Choroid plexus epithelial cell (primary cell): ENCODE measurements around the gene RING1.

Experiments used
- DNase-seq: peaks from one replicate; pipeline ENCODE4 v3.0.0-alpha.2; 2010; ENCODE audit warnings: low read depth
- H3K4me3 ChIP-seq: 2 replicates; pipeline ENCODE4 v1.5.1; 2011; ENCODE audit warnings: low read depth, mild to moderate bottlenecking, control low read depth, low read length, moderate library complexity
- TF ChIP-seq, protein P1 (sequence below): conservative IDR thresholded peaks from 2 replicates; pipeline ENCODE4 v1.5.1; 2011; ENCODE audit warnings: low read depth, mild to moderate bottlenecking, control low read depth, inconsistent platforms, low read length, moderate library complexity

Gene RING1

GRCh38 chr6:33249732-33250630 is 41.7 kb downstream of the RING1 start:
- DNase-seq, result peak; percentile 76
- TF ChIP-seq, protein P1, sequence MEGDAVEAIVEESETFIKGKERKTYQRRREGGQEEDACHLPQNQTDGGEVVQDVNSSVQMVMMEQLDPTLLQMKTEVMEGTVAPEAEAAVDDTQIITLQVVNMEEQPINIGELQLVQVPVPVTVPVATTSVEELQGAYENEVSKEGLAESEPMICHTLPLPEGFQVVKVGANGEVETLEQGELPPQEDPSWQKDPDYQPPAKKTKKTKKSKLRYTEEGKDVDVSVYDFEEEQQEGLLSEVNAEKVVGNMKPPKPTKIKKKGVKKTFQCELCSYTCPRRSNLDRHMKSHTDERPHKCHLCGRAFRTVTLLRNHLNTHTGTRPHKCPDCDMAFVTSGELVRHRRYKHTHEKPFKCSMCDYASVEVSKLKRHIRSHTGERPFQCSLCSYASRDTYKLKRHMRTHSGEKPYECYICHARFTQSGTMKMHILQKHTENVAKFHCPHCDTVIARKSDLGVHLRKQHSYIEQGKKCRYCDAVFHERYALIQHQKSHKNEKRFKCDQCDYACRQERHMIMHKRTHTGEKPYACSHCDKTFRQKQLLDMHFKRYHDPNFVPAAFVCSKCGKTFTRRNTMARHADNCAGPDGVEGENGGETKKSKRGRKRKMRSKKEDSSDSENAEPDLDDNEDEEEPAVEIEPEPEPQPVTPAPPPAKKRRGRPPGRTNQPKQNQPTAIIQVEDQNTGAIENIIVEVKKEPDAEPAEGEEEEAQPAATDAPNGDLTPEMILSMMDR, result no peak
- H3K4me3 ChIP-seq, result peak overlapping the region; percentile 78

DNA sequence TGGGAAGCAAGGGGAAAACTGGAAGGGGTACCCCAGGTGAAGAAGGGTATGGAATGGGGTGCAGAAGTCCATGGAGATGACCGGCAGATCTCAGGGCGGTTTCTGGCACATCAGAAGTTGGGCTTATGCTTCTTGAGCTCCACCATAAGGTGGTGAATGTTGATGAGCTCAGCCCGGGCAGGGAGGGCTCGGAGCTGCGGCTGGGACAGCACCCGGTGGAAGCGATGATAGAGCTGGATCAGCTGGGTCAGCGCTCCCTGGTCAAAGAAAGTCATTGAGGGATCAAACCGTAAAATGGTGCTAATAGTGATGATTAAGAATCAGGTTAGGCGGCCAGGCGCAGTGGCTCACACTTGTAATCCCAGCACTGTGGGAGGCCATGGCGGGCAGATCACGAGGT is 42.4 kb downstream of the RING1 start:
- no peak overlapping the region for H3K4me3 ChIP-seq
- DNase-seq, result no peak

DNA sequence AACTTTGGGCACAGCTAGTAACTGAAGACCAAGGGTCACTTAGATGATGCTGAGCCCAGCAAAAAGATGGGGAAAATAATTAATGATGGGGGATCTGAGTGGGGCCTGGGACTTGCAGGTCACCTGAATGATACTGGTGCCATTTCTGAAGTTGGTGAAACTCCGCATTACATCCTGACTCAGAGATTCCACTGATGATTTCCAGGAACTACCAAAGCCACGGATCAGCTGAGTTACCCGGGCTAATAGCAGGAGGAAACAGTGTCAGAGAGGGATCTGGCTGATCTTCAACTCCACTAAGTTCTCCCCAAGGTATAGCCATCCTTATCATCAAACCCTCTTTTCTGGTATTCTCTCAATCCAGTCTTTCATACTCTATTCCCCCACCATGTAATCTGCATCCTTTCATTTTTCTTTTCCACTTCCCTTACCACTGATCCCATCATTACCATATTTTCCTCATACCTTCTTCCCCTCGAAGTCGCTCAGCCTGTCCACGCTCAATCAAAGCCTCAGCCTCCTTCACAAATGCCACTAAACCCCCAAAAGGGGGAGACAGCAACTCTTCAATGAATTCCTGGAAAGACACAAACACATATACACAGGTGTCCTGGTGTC is 43.2 kb downstream of the RING1 start:
- TF ChIP-seq, protein P1, result no peak
- H3K4me3 ChIP-seq, result no peak overlapping the region
- DNase-seq, result peak; percentile 22

More for the DNA sequence above, 42.4 kb downstream of the RING1 start:
- TF ChIP-seq, protein P1, result no peak

DNA sequence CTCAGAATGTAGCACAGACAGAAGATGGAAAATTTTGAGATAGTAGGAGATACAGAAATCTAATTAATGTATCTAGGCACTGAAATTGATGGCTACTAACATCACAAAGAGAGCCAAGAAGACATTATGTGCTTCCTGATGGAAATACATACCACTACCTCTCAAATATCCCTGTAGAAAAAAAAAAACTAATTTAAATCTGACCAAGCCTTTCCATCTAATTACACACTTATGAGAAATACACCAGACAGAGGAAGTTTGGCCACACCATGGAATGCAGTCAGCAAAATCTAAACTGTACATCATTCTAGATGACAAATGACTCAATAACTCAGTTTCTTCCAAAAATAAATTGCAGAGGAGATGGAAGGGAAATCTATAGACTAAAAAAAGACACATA is 44.5 kb downstream of the RING1 start:
- no peak for DNase-seq
- no peak overlapping the region for H3K4me3 ChIP-seq
- TF ChIP-seq, protein P1, result no peak

DNA sequence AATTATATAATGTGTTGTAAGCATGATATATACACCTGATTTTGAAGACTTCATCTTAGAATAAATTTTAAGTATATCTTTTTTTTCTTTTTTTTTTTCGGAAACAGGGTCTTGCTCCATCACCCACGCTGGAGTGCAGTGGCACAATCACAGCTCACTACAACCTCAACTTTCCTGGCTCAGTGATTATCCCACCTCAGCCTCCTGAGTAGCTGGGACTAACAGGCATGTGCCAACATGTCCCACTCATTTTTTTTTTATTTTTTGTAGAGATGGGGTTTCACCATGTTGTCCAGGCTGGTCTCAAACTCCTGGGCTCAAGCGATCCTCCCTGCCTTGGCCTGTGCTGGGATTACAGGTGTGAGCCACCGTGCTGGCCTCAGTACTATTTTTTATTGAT is 46.3 kb downstream of the RING1 start:
- no peak for DNase-seq
- no peak overlapping the region for H3K4me3 ChIP-seq
- TF ChIP-seq, protein P1, result no peak

DNA sequence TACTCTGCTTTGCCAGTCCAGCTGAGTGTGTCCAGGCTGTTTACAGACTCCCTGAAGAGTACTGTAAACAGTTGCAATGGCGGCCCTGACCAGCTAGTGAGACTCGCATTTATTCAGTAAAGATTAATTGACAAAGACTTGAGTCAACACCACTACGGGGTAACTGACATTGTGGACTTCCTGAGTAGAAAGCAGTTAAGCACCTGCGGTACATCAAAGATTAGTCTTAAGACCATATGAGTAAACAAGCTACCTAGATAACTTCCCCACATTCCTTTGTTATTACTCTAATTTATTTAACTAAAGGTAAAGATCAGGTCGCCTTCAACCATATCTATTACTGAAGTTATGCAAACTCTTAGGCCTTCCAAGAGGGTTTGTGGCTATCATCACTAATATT is 50.7 kb downstream of the RING1 start:
- no peak for DNase-seq
- TF ChIP-seq, protein P1, result no peak
- no peak overlapping the region for H3K4me3 ChIP-seq
